HEK293 (cell line): ENCODE results near the gene CEBPA.
A peak's percentile ranks its signal among the peaks of the same experiment; 100 is the strongest.

Experiments
- CTCF ChIA-PET: fragments of 350-600 bp; formaldehyde crosslinking; extraction: SDS; loops from one replicate; lab custom pipeline; 2021; ENCODE audit warnings: antibody characterized with exemption; lab: Yijun Ruan, JAX
- POLR2A ChIA-PET: fragments of 300-600 bp; formaldehyde crosslinking; extraction: SDS; loops from one replicate; lab custom pipeline; 2020; ENCODE audit warnings: antibody characterized with exemption, inconsistent platforms; lab: Yijun Ruan, JAX
- H3K27ac ChIP-seq: fragments of 200-500 bp; sonication (Bioruptor generic); 2 replicates; pipeline ENCODE4 v1.5.1; 2014; ENCODE audit warnings: low read depth, low read length, control low read depth, inconsistent platforms; ENCODE audit errors: extremely low read depth
- H3K36me3 ChIP-seq, 2 experiments: fragments of 200-500 bp in 1 of 2; sonication (Bioruptor generic) in 1 of 2; 1 replicate in 1 of 2; 2 replicates in 1 of 2; pipeline ENCODE4 v1.5.1; 2014 to 2017; ENCODE audit warnings: inconsistent platforms in 2 of 2, low read length in 2 of 2; ENCODE audit not compliant: control insufficient read depth in 2 of 2, insufficient read depth in 1 of 2
- H3K4me1 ChIP-seq: fragments of 200-500 bp; sonication (Bioruptor generic); 2 replicates; pipeline ENCODE4 v1.5.1; 2014; ENCODE audit warnings: mild to moderate bottlenecking, low read length, inconsistent platforms; ENCODE audit not compliant: control insufficient read depth, insufficient read depth
- H3K4me3 ChIP-seq: 2 replicates; pipeline ENCODE4 v1.5.1; 2011; ENCODE audit warnings: low read depth, mild to moderate bottlenecking, control low read depth, low read length, moderate library complexity
- H3K9me3 ChIP-seq: fragments of 200-500 bp; sonication (Bioruptor generic); 2 replicates; pipeline ENCODE4 v1.5.1; 2014; ENCODE audit warnings: low read depth, low read length, inconsistent platforms; ENCODE audit not compliant: control insufficient read depth, insufficient read depth
- GLIS1 ChIP-seq: fragments of 450-650 bp; formaldehyde crosslinking; IDR thresholded peaks from 2 replicates; pipeline ENCODE4 v1.5.1; 2016; ENCODE audit warnings: missing biosample characterization, missing genetic modification characterization
- MZF1 ChIP-seq: fragments of 450-650 bp; formaldehyde crosslinking; IDR thresholded peaks from 2 replicates; pipeline ENCODE4 v1.5.1; 2017; ENCODE audit warnings: missing biosample characterization, missing genetic modification characterization, borderline replicate concordance
- SCRT2 ChIP-seq: fragments of 450-650 bp; formaldehyde crosslinking; IDR thresholded peaks from 2 replicates; pipeline ENCODE4 v1.5.1; 2016; ENCODE audit warnings: missing biosample characterization, missing genetic modification characterization
- YY2 ChIP-seq: fragments of 450-650 bp; formaldehyde crosslinking; IDR thresholded peaks from 2 replicates; pipeline ENCODE4 v1.5.1; 2016; ENCODE audit warnings: missing biosample characterization, missing genetic modification characterization
- ZBTB48 ChIP-seq: fragments of 450-650 bp; formaldehyde crosslinking; IDR thresholded peaks from 2 replicates; pipeline ENCODE4 v1.5.1; 2016; ENCODE audit warnings: missing biosample characterization, missing genetic modification characterization
- ZFP37 ChIP-seq: fragments of 450-650 bp; formaldehyde crosslinking; IDR thresholded peaks from 2 replicates; pipeline ENCODE4 v1.5.1; 2016; ENCODE audit warnings: missing biosample characterization, missing genetic modification characterization
- ZNF10 ChIP-seq: fragments of 450-650 bp; formaldehyde crosslinking; IDR thresholded peaks from 2 replicates; pipeline ENCODE4 v1.5.1; 2017; ENCODE audit warnings: missing biosample characterization, missing genetic modification characterization
- ZNF121 ChIP-seq: fragments of 450-650 bp; formaldehyde crosslinking; IDR thresholded peaks from 2 replicates; pipeline ENCODE4 v1.5.1; 2016; ENCODE audit warnings: missing biosample characterization, missing genetic modification characterization
- ZNF140 ChIP-seq: fragments of 450-650 bp; formaldehyde crosslinking; IDR thresholded peaks from 2 replicates; pipeline ENCODE4 v1.5.1; 2016; ENCODE audit warnings: missing biosample characterization, missing genetic modification characterization
- ZNF169 ChIP-seq: fragments of 450-650 bp; formaldehyde crosslinking; IDR thresholded peaks from 2 replicates; pipeline ENCODE4 v1.5.1; 2016; ENCODE audit warnings: missing biosample characterization, missing genetic modification characterization
- ZNF18 ChIP-seq: fragments of 450-650 bp; formaldehyde crosslinking; IDR thresholded peaks from 2 replicates; pipeline ENCODE4 v1.5.1; 2016; ENCODE audit warnings: missing biosample characterization, missing genetic modification characterization
- ZNF2 ChIP-seq: fragments of 450-650 bp; formaldehyde crosslinking; IDR thresholded peaks from 2 replicates; pipeline ENCODE4 v1.5.1; 2016; ENCODE audit warnings: missing biosample characterization, missing genetic modification characterization
- ZNF23 ChIP-seq: fragments of 450-650 bp; formaldehyde crosslinking; IDR thresholded peaks from 2 replicates; pipeline ENCODE4 v1.5.1; 2016; ENCODE audit warnings: missing biosample characterization, missing genetic modification characterization, borderline replicate concordance
- ZNF266 ChIP-seq: fragments of 450-650 bp; formaldehyde crosslinking; IDR thresholded peaks from 2 replicates; pipeline ENCODE4 v1.5.1; 2016; ENCODE audit warnings: missing biosample characterization, missing genetic modification characterization, low read depth
- ZNF548 ChIP-seq: fragments of 450-650 bp; formaldehyde crosslinking; IDR thresholded peaks from 2 replicates; pipeline ENCODE4 v1.5.1; 2016; ENCODE audit warnings: missing biosample characterization, missing genetic modification characterization
- ZNF645 ChIP-seq: fragments of 450-650 bp; formaldehyde crosslinking; IDR thresholded peaks from 2 replicates; pipeline ENCODE4; 2016; ENCODE audit warnings: missing biosample characterization, missing genetic modification characterization
- ZNF658 ChIP-seq: fragments of 450-650 bp; formaldehyde crosslinking; IDR thresholded peaks from 2 replicates; pipeline ENCODE4; 2016; ENCODE audit warnings: missing biosample characterization, missing genetic modification characterization
- ZNF660 ChIP-seq: fragments of 450-650 bp; IDR thresholded peaks from 2 replicates; pipeline ENCODE4 v1.5.1; 2018; ENCODE audit warnings: missing biosample characterization, mild to moderate bottlenecking, missing genetic modification characterization
- ZSCAN5A ChIP-seq: fragments of 450-650 bp; formaldehyde crosslinking; IDR thresholded peaks from 2 replicates; pipeline ENCODE4 v1.5.1; 2016; ENCODE audit warnings: missing biosample characterization, missing genetic modification characterization
- TF ChIP-seq, protein P1 (sequence below): fragments of 450-650 bp; formaldehyde crosslinking; optimal IDR thresholded peaks from 2 replicates; pipeline ENCODE3; 2016; ENCODE audit warnings: missing biosample characterization, mild to moderate bottlenecking, missing genetic modification characterization
- TF ChIP-seq, protein P2 (sequence below): fragments of 450-650 bp; formaldehyde crosslinking; IDR thresholded peaks from 2 replicates; pipeline ENCODE4 v1.5.1; 2016; ENCODE audit warnings: missing biosample characterization, missing genetic modification characterization

Gene CEBPA

GRCh38 chr19:33294058-33294798 lies 8.1 kb downstream of the CEBPA start:
- ChIA-PET POLR2A (interaction anchor here (4.2 kb wide), 1 partner anchor 8 kb away, joined by 25 read pairs; the partner anchor contains the start of gene CEBPA), CTCF (interaction anchor here (0.7 to 1.1 kb wide), 2 partner anchors 9 to 117 kb away, joined by 4 to 8 read pairs; no protein-coding TSS in a partner anchor)
- Histone ChIP-seq H3K36me3 (no peaks in the 10 kb centered on the region), H3K27ac (peak overlapping the region; percentile 84), H3K4me1 (peaks cover 39% of the 10 kb centered on the region), H3K9me3 (no peaks in the 10 kb centered on the region), H3K4me3 (no peak overlapping the region)
- TF ChIP-seq ZNF548 (tag by site-specific recombination) = 0 out of 2 replicates have a peak, but pooled peaks have one; percentile 40
- peak; percentile 51; the same call in 1 of the 2 replicates for TF ChIP-seq ZNF660 (tag by site-specific recombination)
- TF ChIP-seq MZF1 (tag by site-specific recombination) = 0 out of 2 replicates have a peak, but pooled peaks have one; percentile 14
- TF ChIP-seq ZBTB48 (tag by site-specific recombination) = peak; percentile 2; the same call in 1 of the 2 replicates
- no peak for TF ChIP-seq ZNF645 (tag by site-specific recombination)
- no peak for TF ChIP-seq SCRT2 (tag by site-specific recombination)
- no peak for TF ChIP-seq ZNF18 (tag by site-specific recombination)
- 0 out of 2 replicates have a peak, but pooled peaks have one; percentile 8 for TF ChIP-seq ZNF266 (tag by site-specific recombination)
- TF ChIP-seq ZNF169 (tag by site-specific recombination) = 0 out of 2 replicates have a peak, but pooled peaks have one; percentile 32
- TF ChIP-seq, protein P1, sequence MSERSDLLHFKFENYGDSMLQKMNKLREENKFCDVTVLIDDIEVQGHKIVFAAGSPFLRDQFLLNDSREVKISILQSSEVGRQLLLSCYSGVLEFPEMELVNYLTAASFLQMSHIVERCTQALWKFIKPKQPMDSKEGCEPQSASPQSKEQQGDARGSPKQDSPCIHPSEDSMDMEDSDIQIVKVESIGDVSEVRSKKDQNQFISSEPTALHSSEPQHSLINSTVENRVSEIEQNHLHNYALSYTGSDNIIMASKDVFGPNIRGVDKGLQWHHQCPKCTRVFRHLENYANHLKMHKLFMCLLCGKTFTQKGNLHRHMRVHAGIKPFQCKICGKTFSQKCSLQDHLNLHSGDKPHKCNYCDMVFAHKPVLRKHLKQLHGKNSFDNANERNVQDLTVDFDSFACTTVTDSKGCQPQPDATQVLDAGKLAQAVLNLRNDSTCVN = no peak
- TF ChIP-seq ZNF140 (tag by site-specific recombination) = no peak
- TF ChIP-seq ZFP37 = no peak
- peak; percentile 94 for TF ChIP-seq ZNF10 (tag by site-specific recombination)
- no peak for TF ChIP-seq ZNF23
- peak; percentile 76 for TF ChIP-seq GLIS1 (tag by site-specific recombination)
- TF ChIP-seq YY2 (tag by site-specific recombination) = no peak
- TF ChIP-seq ZNF121 (tag by site-specific recombination) = peak; percentile 55; the same call in 1 of the 2 replicates

- CTCF ChIA-PET = no interaction called here
- Histone ChIP-seq H3K9me3 (no peaks in the 10 kb centered on the region; the same call in 1 of the 2 replicates), H3K36me3 (no peaks in the 10 kb centered on the region), H3K4me3 (no peak overlapping the region), H3K4me1 (peaks cover 32% of the 10 kb centered on the region), H3K27ac (peak overlapping the region; percentile 84)
- POLR2A ChIA-PET = interaction anchor here (4.2 kb wide), 1 partner anchor 9 kb away, joined by 25 read pairs; the partner anchor contains the start of gene CEBPA
- TF ChIP-seq ZNF645 (tag by site-specific recombination) = peak; percentile 98
- 0 out of 2 replicates have a peak, but pooled peaks have one; percentile 75 for TF ChIP-seq ZSCAN5A (tag by site-specific recombination)
- peak; percentile 59; the same call in 1 of the 2 replicates for TF ChIP-seq ZFP37
- TF ChIP-seq, protein P2, sequence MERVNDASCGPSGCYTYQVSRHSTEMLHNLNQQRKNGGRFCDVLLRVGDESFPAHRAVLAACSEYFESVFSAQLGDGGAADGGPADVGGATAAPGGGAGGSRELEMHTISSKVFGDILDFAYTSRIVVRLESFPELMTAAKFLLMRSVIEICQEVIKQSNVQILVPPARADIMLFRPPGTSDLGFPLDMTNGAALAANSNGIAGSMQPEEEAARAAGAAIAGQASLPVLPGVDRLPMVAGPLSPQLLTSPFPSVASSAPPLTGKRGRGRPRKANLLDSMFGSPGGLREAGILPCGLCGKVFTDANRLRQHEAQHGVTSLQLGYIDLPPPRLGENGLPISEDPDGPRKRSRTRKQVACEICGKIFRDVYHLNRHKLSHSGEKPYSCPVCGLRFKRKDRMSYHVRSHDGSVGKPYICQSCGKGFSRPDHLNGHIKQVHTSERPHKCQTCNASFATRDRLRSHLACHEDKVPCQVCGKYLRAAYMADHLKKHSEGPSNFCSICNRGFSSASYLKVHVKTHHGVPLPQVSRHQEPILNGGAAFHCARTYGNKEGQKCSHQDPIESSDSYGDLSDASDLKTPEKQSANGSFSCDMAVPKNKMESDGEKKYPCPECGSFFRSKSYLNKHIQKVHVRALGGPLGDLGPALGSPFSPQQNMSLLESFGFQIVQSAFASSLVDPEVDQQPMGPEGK (tag by site-specific recombination) = peak; percentile 97
- no peak; the same call in 1 of the 2 replicates for TF ChIP-seq ZNF658 (tag by site-specific recombination)
- peak; percentile 95 for TF ChIP-seq ZNF2 (tag by site-specific recombination)
Measured at GRCh38 chr19:33293255-33294057, 8.9 kb downstream of the CEBPA start.
